Caco-2 (cell line): Measurements from ENCODE around the gene FBXO2. TPM values are rescaled to one million over a fixed set of nuclear protein-coding genes. Genes with fewer than 3 reads are reported as not detected.

Experiments used
- BruUV-seq: library from RNA; stranded (reverse); fragments of 400-500 nt; replicated peaks from 2 replicates; lab custom pipeline; 2021; lab: Mats Ljungman, UMichigan
- CTCF ChIA-PET: fragments of 300-600 bp; sonication (Branson Sonifier 250); formaldehyde crosslinking; loops from one replicate; lab custom pipeline; 2022; ENCODE audit warnings: antibody characterized with exemption; lab: Charles Lee
- POLR2A ChIA-PET: fragments of 300-600 bp; sonication (Branson Sonifier 250); formaldehyde crosslinking; loops from one replicate; lab custom pipeline; 2022; ENCODE audit warnings: antibody characterized with exemption; lab: Charles Lee
- DNase-seq, 2 experiments: peaks; one replicate each; pipeline versions ENCODE4 v3.0.0 to v3.0.0-alpha.2; 2020 to 2022
- H3K27me3 ChIP-seq: replicated peaks from 2 replicates; pipeline ENCODE4 v1.6.0; 2011; ENCODE audit warnings: low read length; ENCODE audit not compliant: control insufficient read depth, insufficient read depth
- H3K36me3 ChIP-seq: 2 replicates; pipeline ENCODE4 v1.5.1; 2011; ENCODE audit warnings: low read length; ENCODE audit not compliant: control insufficient read depth, insufficient read depth
- H3K4me1 ChIP-seq: fragments of 250-450 bp; sonication (Bioruptor Pico); 2 replicates; pipeline ENCODE4 v1.5.1; 2020; ENCODE audit warnings: mild to moderate bottlenecking
- H3K4me3 ChIP-seq: 2 replicates; pipeline ENCODE4 v1.5.1; 2011; ENCODE audit warnings: low read depth, mild to moderate bottlenecking, control low read depth, low read length
- H3K9me3 ChIP-seq: fragments of 250-450 bp; sonication (Bioruptor Pico); 2 replicates; pipeline ENCODE4 v1.5.1; 2020; ENCODE audit warnings: mild to moderate bottlenecking, moderate library complexity
- H3K27ac Mint-ChIP-seq: one replicate; pipeline ENCODE4 v1.8.0; 2022; ENCODE audit warnings: mixed read lengths; ENCODE audit not compliant: unreplicated experiment
- H3K27me3 Mint-ChIP-seq: one replicate; pipeline ENCODE4 v1.8.0; 2022; ENCODE audit warnings: mixed read lengths; ENCODE audit not compliant: insufficient read depth, unreplicated experiment
- H3K36me3 Mint-ChIP-seq: one replicate; pipeline ENCODE4 v1.8.0; 2022; ENCODE audit warnings: mild to moderate bottlenecking, mixed read lengths; ENCODE audit not compliant: insufficient read depth, unreplicated experiment
- H3K4me1 Mint-ChIP-seq: one replicate; pipeline ENCODE4 v1.8.0; 2022; ENCODE audit warnings: low read depth, mixed read lengths; ENCODE audit not compliant: unreplicated experiment
- H3K4me3 Mint-ChIP-seq: one replicate; pipeline ENCODE4 v1.8.0; 2022; ENCODE audit warnings: mild to moderate bottlenecking, moderate library complexity, mixed read lengths; ENCODE audit not compliant: unreplicated experiment
- H3K9me3 Mint-ChIP-seq: one replicate; pipeline ENCODE4 v1.8.0; 2022; ENCODE audit warnings: mixed read lengths; ENCODE audit not compliant: unreplicated experiment
- CTCF ChIP-seq, 2 experiments: fragments of 200-600 bp in 1 of 2; IDR thresholded peaks; 1 replicate in 1 of 2; 2 replicates in 1 of 2; pipeline versions ENCODE4 v1.5.1 to v1.8.0; 2011 to 2022; ENCODE audit warnings: antibody characterized with exemption in 1 of 2, control low read depth in 1 of 2, inconsistent platforms in 1 of 2, low read depth in 1 of 2, low read length in 1 of 2, mild to moderate bottlenecking in 1 of 2, moderate library complexity in 1 of 2; ENCODE audit not compliant: insufficient read depth in 1 of 2, severe bottlenecking in 1 of 2, unreplicated experiment in 1 of 2
- intact Hi-C: fragments of 100-400 bp; cut with micrococcal nuclease; formaldehyde crosslinking; loops from one replicate; pipeline ENCODE4 v1.10.0; 2022; ENCODE audit not compliant: unreplicated experiment
- total RNA-seq: library from RNA; stranded (reverse); gene quantifications from 2 replicates; pipeline ENCODE4 v1.2.3, GENCODE V29; 2022

FBXO2 gene
- total RNA-seq, 1 experiment from 2014 or later, result 78.5 TPM

GRCh38 chr1:11674488-11674887 is 20.3 kb upstream of the FBXO2 start:
- Histone ChIP-seq H3K4me3 (no peak overlapping the region), H3K9me3 (no peaks in the 10 kb centered on the region), H3K27me3 (no peaks in the 10 kb centered on the region), H3K36me3 (peaks cover 1% of the 10 kb centered on the region; the same call in 1 of the 2 replicates), H3K4me1 (peaks cover 18% of the 10 kb centered on the region)
- no peak for TF ChIP-seq CTCF (IDR thresholded peaks at IDR 0.05; ENCODE audit: insufficient read depth in 1 of 2, low read depth in 1 of 2, low read length in 1 of 2, severe bottlenecking in 1 of 2, unreplicated experiment in 1 of 2)
- no peak overlapping the region for H3K4me3 Mint-ChIP-seq
- H3K27ac Mint-ChIP-seq, result no peak overlapping the region
- H3K27me3 Mint-ChIP-seq, result no peaks in the 10 kb centered on the region
- peaks cover 15% of the 10 kb centered on the region for H3K36me3 Mint-ChIP-seq
- no peaks in the 10 kb centered on the region for H3K4me1 Mint-ChIP-seq
- ChIA-PET POLR2A (no interaction called here), CTCF (no interaction called here)
- H3K9me3 Mint-ChIP-seq, result no peaks in the 10 kb centered on the region
- no peak for DNase-seq
- BruUV-seq, result no TSS peak
- intact Hi-C loops, result no loop called here

GRCh38 chr1:11673089-11673769 is 19.0 kb upstream of the FBXO2 start:
- POLR2A ChIA-PET, result no interaction called here
- peaks cover 15% of the 10 kb centered on the region for H3K36me3 Mint-ChIP-seq

More at GRCh38 chr1:11673089-11673769, 19.0 kb upstream of the FBXO2 start:
- Mint-ChIP-seq H3K27me3 (no peaks in the 10 kb centered on the region), H3K4me1 (no peaks in the 10 kb centered on the region), H3K27ac (no peak overlapping the region), H3K9me3 (no peaks in the 10 kb centered on the region), H3K4me3 (no peak overlapping the region)
- H3K9me3 ChIP-seq, result no peaks in the 10 kb centered on the region
- H3K4me1 ChIP-seq, result peaks cover 18% of the 10 kb centered on the region
- H3K27me3 ChIP-seq, result no peaks in the 10 kb centered on the region
- no peak for DNase-seq
- H3K4me3 ChIP-seq, result no peak overlapping the region
- H3K36me3 ChIP-seq, result peaks cover 1% of the 10 kb centered on the region; the same call in 1 of the 2 replicates
- intact Hi-C loops, result no loop called here
- no peak for TF ChIP-seq CTCF (IDR thresholded peaks at IDR 0.05; ENCODE audit: insufficient read depth in 1 of 2, low read depth in 1 of 2, low read length in 1 of 2, severe bottlenecking in 1 of 2, unreplicated experiment in 1 of 2)
- no TSS peak for BruUV-seq
- CTCF ChIA-PET, result interaction anchor here (0.6 kb wide), 1 partner anchor 37 kb away, joined by 6 read pairs; no protein-coding TSS in a partner anchor
